ENCODE measurements around the gene CIB2. TPM values are rescaled to one million over a fixed set of nuclear protein-coding genes. Genes with fewer than 3 reads are reported as not detected.
A peak's percentile ranks its signal among the peaks of the same experiment; 100 is the strongest.

The CIB2 gene
- total RNA-seq, 2 experiments from 2014 or later: 1.9 to 2.1 TPM

DNA sequence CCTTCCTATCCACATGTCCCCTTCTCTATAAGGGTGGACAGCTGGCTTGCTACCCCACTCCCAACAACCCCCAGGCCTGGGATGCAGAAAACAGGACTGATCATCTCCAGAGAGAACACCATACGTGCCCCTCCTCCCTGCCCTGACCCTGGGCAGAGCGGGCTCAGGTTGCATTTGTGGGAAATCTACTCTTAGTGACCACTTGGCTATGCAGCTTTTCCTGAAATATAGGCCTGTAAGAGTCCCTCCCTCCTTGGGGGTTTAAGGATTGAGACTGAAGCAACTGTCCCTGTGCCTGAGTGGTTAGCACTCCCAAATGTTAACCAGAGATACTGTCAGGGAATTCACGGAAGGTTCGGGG, 27.1 kb downstream of the CIB2 start:
- CTCF ChIA-PET: interaction anchor here (0.6 to 9.8 kb wide), 3 partner anchors 92 to 141 kb away, joined by 3 to 115 read pairs (median 4); no protein-coding TSS in a partner anchor
- Mint-ChIP-seq H3K27me3 (ENCODE audit: low read depth) (no peaks in the 10 kb centered on the region), H3K4me1 (ENCODE audit: low read depth) (peaks cover 30% of the 10 kb centered on the region), H3K9me3 (no peaks in the 10 kb centered on the region), H3K4me3 (no peak overlapping the region), H3K36me3 (ENCODE audit: low read depth) (no peaks in the 10 kb centered on the region), H3K27ac (peak overlapping the region; percentile 28)
- no peak for DNase-seq
- intact Hi-C loops (cut with micrococcal nuclease): loop anchor here (1.0 kb wide), 1 partner anchor 104 kb away; no protein-coding TSS in a partner anchor

DNA sequence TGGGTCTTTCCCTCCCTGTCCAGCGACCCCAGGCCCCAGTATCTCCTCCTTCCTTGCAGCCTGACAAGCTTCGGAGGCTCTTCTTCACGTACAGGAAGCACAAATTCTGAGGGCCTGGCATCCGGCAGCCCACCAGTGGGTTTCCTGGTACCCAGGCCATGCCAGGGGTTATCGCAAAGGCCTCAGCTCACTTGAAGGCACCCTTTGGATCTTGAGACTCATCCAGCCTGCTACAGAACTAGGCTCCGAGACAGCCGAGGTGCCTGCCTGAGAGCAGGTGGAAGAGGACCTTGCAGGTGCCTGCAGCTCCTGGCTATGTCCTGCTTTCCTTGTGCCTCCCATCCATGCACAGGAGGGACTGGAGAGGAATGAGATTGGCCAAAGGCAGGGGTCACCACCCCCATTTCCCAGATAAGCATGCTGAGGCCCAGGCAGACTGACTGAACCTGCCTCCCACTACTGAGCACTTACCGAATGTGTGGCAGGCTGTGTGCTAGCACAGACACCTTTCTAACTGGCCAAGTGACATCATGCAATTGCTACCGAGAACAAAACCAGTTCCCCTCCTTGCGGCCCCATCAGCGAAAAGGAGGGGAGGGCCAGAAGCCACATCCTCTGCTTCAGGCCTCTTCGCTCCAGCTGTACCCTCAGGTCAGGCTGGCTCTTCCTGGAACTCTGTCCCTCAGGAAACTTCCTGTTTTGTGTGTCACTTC, 27.7 kb downstream of the CIB2 start:
- no peaks in the 10 kb centered on the region for H3K36me3 Mint-ChIP-seq (ENCODE audit: low read depth)
- peak overlapping the region; percentile 60 for H3K27ac Mint-ChIP-seq
- H3K4me3 Mint-ChIP-seq: no peak overlapping the region
- no peaks in the 10 kb centered on the region for H3K27me3 Mint-ChIP-seq (ENCODE audit: low read depth)
- no peaks in the 10 kb centered on the region for H3K9me3 Mint-ChIP-seq
- H3K4me1 Mint-ChIP-seq (ENCODE audit: low read depth): peaks cover 30% of the 10 kb centered on the region
- CTCF ChIA-PET: interaction anchor here (0.6 to 2.0 kb wide), 4 partner anchors 92 to 142 kb away, joined by 3 to 4 read pairs (median 3); no protein-coding TSS in a partner anchor
- intact Hi-C loops (cut with micrococcal nuclease): loop anchor here (1.0 to 2.0 kb wide), 3 partner anchors 27 to 103 kb away; partner anchors contain the start of gene TBC1D2B
- DNase-seq: peak; percentile 87

DNA sequence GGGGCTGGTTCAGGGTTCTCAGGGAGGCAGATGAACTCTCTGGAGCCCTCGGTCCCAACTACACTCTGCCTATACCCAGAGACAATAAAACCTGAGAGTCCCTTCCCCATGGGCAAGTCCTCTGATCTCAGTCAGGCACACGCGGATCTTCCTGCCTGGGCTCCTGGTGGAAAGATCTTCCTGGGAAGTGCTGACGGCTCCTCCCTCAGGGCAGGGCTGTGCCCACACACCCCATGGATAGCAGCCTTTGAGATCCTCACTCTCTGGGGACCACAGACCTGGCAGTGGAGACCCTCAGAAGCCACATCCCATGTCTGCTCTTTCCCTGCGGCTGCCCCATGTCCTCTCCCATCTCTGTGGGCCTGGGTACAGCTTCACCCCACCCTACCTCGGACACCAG, 28.5 kb downstream of the CIB2 start:
- H3K4me3 Mint-ChIP-seq: no peak overlapping the region

DNA sequence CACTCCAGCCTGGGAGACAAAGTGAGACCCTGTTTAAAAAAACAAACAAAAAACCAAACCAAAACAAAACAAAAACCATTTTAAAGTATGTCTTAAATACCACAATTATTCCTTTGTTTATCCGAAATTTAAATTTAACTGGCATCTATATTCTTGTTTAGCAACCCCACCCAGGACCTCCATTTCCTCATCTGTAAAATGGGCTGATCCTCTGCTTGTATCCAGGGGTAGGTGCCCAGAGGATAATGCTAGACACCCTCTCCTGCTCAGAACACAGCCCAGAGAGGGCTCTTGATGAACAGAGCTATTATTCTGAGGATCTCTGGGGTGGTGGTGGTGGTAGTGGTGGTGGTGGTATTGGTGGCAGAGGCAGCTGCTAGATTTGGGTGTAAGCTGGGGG, 29.0 kb downstream of the CIB2 start:
- Mint-ChIP-seq H3K27ac (no peak overlapping the region), H3K36me3 (ENCODE audit: low read depth) (no peaks in the 10 kb centered on the region)
- intact Hi-C loops (cut with micrococcal nuclease): loop anchor here (2.0 kb wide), 2 partner anchors 25 to 67 kb away; partner anchors contain the start of gene TBC1D2B

More for the DNA sequence above, 28.5 kb downstream of the CIB2 start:
- no peak for DNase-seq
- no peak overlapping the region for H3K27ac Mint-ChIP-seq
- peaks cover 30% of the 10 kb centered on the region for H3K4me1 Mint-ChIP-seq (ENCODE audit: low read depth)
- H3K27me3 Mint-ChIP-seq (ENCODE audit: low read depth): no peaks in the 10 kb centered on the region
- H3K36me3 Mint-ChIP-seq (ENCODE audit: low read depth): no peaks in the 10 kb centered on the region
- CTCF ChIA-PET: interaction anchor here (1.0 to 2.0 kb wide), 2 partner anchors 93 kb away, joined by 3 to 4 read pairs; no protein-coding TSS in a partner anchor
- H3K9me3 Mint-ChIP-seq: no peaks in the 10 kb centered on the region
- intact Hi-C loops (cut with micrococcal nuclease): loop anchor here (2.0 kb wide), 2 partner anchors 26 to 68 kb away; partner anchors contain the start of gene TBC1D2B

DNA sequence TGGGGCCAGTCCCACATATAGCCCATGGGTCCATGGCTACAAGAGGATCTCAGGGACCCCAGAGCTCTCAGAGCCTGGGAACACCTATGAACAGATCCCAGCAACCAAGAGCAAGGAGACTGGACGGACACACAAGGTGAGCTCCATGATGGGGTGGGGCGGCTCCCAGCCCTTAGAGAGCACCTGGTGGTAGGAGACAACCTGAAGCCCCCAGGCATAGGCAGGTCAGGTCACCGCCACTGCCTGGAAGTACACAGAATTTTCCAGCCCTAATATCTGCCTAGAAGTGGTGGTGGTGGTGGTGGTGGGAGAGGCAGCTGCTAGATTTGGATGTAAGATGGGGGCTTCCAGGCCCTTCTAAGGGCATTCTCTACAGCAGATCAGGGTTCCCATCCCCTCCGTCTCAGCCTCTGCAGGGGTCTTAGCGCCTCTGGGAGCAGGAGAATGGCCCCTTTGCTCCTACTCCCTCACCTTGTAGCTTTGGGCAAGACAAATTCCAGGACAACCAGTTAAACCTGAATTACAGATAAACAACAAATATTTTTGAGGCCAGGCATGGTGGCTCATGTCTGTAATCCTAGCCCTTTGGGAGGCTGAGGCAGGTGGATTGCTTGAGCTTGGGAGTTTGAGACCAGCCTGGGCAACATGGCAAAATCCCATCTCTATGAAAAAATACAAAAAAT, 29.7 kb downstream of the CIB2 start:
- intact Hi-C loops (cut with micrococcal nuclease): loop anchor here (2.0 kb wide), 2 partner anchors 25 to 67 kb away; partner anchors contain the start of gene TBC1D2B
- Mint-ChIP-seq H3K36me3 (ENCODE audit: low read depth) (no peaks in the 10 kb centered on the region), H3K9me3 (no peaks in the 10 kb centered on the region), H3K4me1 (ENCODE audit: low read depth) (peaks cover 30% of the 10 kb centered on the region), H3K27ac (no peak overlapping the region), H3K4me3 (no peak overlapping the region), H3K27me3 (ENCODE audit: low read depth) (no peaks in the 10 kb centered on the region)
- CTCF ChIA-PET: interaction anchor here (0.6 to 0.8 kb wide), 3 partner anchors 101 to 305 kb away, joined by 3 read pairs; no protein-coding TSS in a partner anchor
- no peak for DNase-seq

More for the DNA sequence above, 29.0 kb downstream of the CIB2 start:
- CTCF ChIA-PET: interaction anchor here (0.6 to 0.8 kb wide), 2 partner anchors 135 to 305 kb away, joined by 3 read pairs; no protein-coding TSS in a partner anchor
- H3K4me3 Mint-ChIP-seq: no peak overlapping the region
- peaks cover 30% of the 10 kb centered on the region for H3K4me1 Mint-ChIP-seq (ENCODE audit: low read depth)
- no peaks in the 10 kb centered on the region for H3K27me3 Mint-ChIP-seq (ENCODE audit: low read depth)
- no peak for DNase-seq
- no peaks in the 10 kb centered on the region for H3K9me3 Mint-ChIP-seq

DNA sequence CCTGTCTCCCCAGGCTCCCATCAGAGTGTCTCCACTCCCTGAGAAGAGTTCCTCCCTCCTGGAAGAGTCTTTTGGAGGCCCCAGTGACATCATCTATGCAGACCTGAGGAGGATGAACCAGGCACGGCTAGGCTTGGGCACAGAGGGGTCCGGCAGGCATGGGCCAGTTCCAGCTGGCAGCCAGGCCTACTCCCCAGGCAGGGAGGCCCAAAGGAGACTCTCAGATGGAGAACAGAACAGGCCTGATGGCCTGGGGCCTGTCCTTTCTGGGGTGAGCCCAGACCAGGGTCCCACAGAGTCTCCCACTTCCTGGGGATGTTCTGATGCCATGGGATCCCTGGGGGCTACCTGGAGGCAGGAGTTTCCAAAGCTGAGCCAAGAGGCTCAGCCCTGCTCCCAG, 30.4 kb downstream of the CIB2 start:
- Mint-ChIP-seq H3K4me3 (no peak overlapping the region), H3K36me3 (ENCODE audit: low read depth) (no peaks in the 10 kb centered on the region), H3K9me3 (no peaks in the 10 kb centered on the region), H3K27ac (no peak overlapping the region), H3K27me3 (ENCODE audit: low read depth) (no peaks in the 10 kb centered on the region), H3K4me1 (ENCODE audit: low read depth) (peaks cover 30% of the 10 kb centered on the region)
- CTCF ChIA-PET: interaction anchor here (0.7 kb wide), 1 partner anchor 100 kb away, joined by 3 read pairs; no protein-coding TSS in a partner anchor
- intact Hi-C loops (cut with micrococcal nuclease): no loop called here
- DNase-seq: no peak

DNA sequence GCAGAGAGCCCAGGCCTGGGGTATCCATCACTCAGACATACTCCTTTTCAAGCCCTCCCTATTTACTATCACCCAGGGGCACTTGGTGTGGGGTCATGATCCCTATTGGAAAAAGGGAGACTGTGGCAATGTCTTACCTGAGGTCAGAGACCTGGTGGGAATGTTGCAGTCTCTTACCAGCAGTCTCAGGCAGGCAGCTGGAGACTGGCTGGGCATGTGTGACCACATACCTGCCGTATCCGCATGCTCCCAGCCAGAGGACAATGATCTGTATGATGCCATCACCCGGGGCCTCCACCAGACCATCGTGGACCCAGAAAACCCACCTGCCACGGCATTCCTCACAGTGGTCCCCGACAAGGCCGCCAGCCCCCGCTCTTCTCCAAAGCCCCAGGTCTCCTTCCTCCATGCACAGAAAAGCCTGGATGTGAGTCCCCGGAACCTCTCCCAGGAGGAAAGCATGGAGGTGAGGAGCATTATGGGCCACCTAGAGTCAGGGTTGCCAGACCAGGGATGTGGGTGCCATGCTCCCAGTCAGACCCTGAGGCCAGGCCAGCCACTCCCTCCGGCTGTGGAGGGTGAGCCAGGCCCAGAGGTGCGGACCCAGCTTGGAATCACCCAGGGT, 33.0 kb downstream of the CIB2 start:
- DNase-seq: no peak
- Mint-ChIP-seq H3K9me3 (no peaks in the 10 kb centered on the region), H3K4me3 (no peak overlapping the region), H3K27me3 (ENCODE audit: low read depth) (no peaks in the 10 kb centered on the region), H3K4me1 (ENCODE audit: low read depth) (peaks cover 6% of the 10 kb centered on the region), H3K27ac (no peak overlapping the region), H3K36me3 (ENCODE audit: low read depth) (no peaks in the 10 kb centered on the region)
- CTCF ChIA-PET: no interaction called here
- intact Hi-C loops (cut with micrococcal nuclease): no loop called here

DNA sequence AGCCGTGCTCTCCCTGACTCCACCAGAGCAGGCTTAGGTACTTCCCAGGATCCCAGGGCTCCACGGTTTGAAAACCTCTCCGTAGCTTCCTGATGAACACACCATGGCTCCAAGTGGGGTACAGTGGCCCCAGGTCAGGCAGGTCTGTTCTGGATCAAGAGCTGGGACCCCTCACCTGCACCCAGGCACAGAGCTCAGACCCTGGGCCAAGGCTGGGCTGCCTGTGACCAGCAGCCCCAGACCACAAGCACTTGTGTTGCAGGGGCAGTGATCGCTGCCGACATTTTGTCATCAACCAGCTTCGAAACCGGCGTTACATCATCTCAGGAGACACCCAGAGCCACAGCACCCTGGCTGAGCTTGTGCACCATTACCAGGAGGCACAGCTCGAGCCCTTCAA, 33.6 kb downstream of the CIB2 start:
- DNase-seq: no peak
- no peak overlapping the region for H3K4me3 Mint-ChIP-seq
- CTCF ChIA-PET: no interaction called here
- no peaks in the 10 kb centered on the region for H3K36me3 Mint-ChIP-seq (ENCODE audit: low read depth)
- H3K27me3 Mint-ChIP-seq (ENCODE audit: low read depth): no peaks in the 10 kb centered on the region
- H3K27ac Mint-ChIP-seq: no peak overlapping the region
- peaks cover 3% of the 10 kb centered on the region for H3K4me1 Mint-ChIP-seq (ENCODE audit: low read depth)
- intact Hi-C loops (cut with micrococcal nuclease): no loop called here
- no peaks in the 10 kb centered on the region for H3K9me3 Mint-ChIP-seq

DNA sequence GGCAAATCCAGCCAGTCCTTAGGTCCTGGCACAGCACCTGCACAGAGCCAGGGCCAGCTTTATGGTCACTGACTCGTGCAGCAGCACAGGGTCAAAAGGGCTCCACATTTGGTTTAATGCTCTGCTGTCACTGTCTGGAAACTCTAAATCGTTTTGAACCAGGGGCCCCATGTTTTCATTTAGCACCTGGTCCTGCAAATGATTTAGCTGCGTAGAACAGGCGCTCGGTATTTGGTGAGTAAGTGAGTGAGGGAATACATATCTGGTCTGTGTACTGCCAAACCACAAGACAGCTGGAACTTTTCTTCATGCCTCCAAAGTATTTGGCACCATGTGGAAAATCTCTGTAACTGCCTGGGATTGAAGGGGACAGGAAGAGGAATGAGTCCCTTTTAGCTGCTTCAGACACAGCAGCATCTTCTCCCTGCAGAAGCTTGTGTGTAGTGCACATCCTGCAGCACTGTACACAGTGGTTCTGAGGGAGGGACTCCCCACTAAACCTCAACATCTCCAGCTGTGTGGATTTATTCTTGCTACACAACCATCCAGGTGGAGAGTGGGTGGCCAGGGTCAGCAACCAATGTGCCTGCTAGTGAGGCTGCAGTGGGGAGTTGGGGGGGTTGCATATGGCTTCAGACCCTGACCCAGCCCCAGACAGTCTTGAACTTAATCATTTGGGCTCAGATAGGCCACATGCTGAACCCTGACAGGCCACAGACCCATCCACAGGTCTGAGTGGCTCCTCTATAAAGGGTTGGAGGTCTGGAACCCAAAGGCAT, 37.8 kb downstream of the CIB2 start:
- H3K36me3 Mint-ChIP-seq (ENCODE audit: low read depth): no peaks in the 10 kb centered on the region
- H3K4me1 Mint-ChIP-seq (ENCODE audit: low read depth): peaks cover 3% of the 10 kb centered on the region
- no peak for DNase-seq
- H3K4me3 Mint-ChIP-seq: no peak overlapping the region
- CTCF ChIA-PET: interaction anchor here (0.6 to 1.5 kb wide), 4 partner anchors 11 to 129 kb away, joined by 3 to 8 read pairs (median 4); no protein-coding TSS in a partner anchor
- H3K9me3 Mint-ChIP-seq: no peaks in the 10 kb centered on the region
- H3K27ac Mint-ChIP-seq: no peak overlapping the region
- intact Hi-C loops (cut with micrococcal nuclease): no loop called here
- no peaks in the 10 kb centered on the region for H3K27me3 Mint-ChIP-seq (ENCODE audit: low read depth)

DNA sequence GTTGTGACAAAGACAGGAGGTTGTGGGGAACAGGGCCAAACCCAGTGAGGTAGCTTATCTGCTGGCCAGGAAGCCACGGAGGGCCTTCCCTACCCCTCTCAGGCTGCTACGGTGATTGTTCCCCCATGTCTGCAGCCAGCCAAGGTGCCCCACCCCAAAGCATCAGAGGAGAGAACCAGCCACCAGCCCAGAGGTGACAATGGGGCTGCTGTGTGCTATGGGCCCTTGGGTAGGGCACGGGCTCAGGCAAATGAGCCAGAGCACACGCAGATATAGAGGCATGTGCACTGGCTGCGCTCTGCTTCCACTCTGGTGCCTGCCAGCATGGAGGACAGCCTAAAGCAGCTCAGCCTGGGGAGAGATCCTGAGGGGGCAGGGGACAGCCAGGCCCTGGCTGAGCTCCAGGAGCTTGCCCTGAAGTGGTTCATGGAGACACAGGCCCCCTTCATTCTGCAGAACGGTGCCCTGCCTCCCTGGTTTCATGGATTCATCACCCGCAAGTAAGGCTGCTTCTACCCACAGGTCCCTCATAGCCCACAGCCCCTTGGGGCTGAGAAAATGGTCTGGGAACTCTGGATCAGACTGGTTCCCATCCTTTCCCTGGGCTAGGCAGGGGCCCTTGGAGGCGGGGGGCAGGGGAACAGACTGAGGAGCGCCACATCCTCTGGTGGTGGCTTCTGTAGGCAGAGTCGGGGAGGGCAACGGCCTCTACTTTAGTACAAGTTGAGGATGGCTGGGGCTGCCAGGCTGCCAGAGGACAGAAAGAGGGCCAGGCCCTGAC, 38.8 kb downstream of the CIB2 start, which contains the start of gene SH2D7:
Gene SH2D7, plus strand, starts transcription at position 301 of the 781 bp plus-strand sequence. Its CDS starts 24 bp downstream, at position 325.
- DNase-seq: no peak
- no peaks in the 10 kb centered on the region for H3K9me3 Mint-ChIP-seq
- no peak within 1 kb of the TSS for H3K4me3 Mint-ChIP-seq
- CTCF ChIA-PET: interaction anchor here (1.0 kb wide), 1 partner anchor 16 kb away, joined by 3 read pairs; no protein-coding TSS in a partner anchor
- no peaks in the 10 kb centered on the region for H3K36me3 Mint-ChIP-seq (ENCODE audit: low read depth)
- no peaks in the 10 kb centered on the region for H3K27me3 Mint-ChIP-seq (ENCODE audit: low read depth)
- H3K4me1 Mint-ChIP-seq (ENCODE audit: low read depth): peaks cover 4% of the 10 kb centered on the region
- intact Hi-C loops (cut with micrococcal nuclease): no loop called here
- no peak within 1 kb of the TSS for H3K27ac Mint-ChIP-seq
